IgD-negative memory B cell (primary cell): ENCODE measurements around the gene TTI1. TPM values are rescaled to one million over a fixed set of nuclear protein-coding genes. Genes with fewer than 3 reads are reported as not detected.

Experiments
- H3K27ac Mint-ChIP-seq, 3 donors: one replicate each; pipeline ENCODE4 v1.8.0; 2020 to 2022; ENCODE audit warnings: mild to moderate bottlenecking in 3 of 3, mixed read lengths in 3 of 3, moderate library complexity in 1 of 3
- H3K27me3 Mint-ChIP-seq: one replicate; pipeline ENCODE4 v1.8.0; 2021; ENCODE audit warnings: mixed read lengths
- H3K36me3 Mint-ChIP-seq: one replicate; pipeline ENCODE4 v1.8.0; 2020; ENCODE audit warnings: mild to moderate bottlenecking, mixed read lengths
- H3K4me1 Mint-ChIP-seq, 3 donors: one replicate each; pipeline ENCODE4 v1.8.0; 2020 to 2022; ENCODE audit warnings: mixed read lengths in 3 of 3, mild to moderate bottlenecking in 1 of 3
- H3K4me3 Mint-ChIP-seq, 4 donors: one replicate each; pipeline ENCODE4 v1.8.0; 2020 to 2022; ENCODE audit warnings: mild to moderate bottlenecking in 4 of 4, mixed read lengths in 4 of 4, moderate library complexity in 3 of 4
- H3K9me3 Mint-ChIP-seq, 3 donors: one replicate each; pipeline ENCODE4 v1.8.0; 2020 to 2021; ENCODE audit warnings: mixed read lengths in 3 of 3, mild to moderate bottlenecking in 1 of 3
- polyA plus RNA-seq: library from polyadenylated mRNA; unstranded; fragments of 300-500 nt; fragmentation: Illumina TruSeq; gene quantifications from one replicate; pipeline ENCODE4 v1.2.3, GENCODE V29; 2021

Gene TTI1
- polyA plus RNA-seq, 1 donor from 2014 or later, result 14.4 TPM

DNA sequence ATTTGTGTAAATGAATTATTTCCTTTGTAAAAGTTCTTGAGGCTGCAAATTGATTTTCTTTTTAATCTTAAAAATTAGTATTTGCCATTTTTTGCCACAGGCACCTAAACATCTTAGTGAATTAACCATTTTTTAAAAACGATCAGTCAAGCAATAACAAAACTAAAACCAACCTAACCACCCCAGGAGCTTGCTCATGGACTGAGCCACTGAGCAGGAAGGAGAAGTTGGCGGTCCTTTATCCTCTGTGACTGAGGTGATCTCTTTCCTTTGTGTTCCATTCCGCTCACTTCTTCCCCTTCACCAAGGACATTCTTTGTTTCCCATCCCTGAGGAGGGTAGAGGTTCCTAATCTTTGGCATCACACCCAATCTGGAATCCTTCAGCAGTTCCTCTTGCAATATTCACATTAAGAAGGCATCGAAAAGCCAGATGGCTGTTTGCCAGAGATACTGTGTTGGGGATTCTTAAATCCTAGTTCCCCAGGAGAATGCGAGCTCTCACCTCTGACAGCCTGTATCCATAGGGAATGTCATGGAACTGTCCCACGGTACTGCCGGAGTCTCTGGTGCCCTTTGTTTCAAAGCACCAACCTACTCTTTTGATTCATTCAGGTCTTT lies 30.8 kb upstream of the TTI1 start:
- H3K27ac Mint-ChIP-seq, result no peak overlapping the region
- peaks cover 8% of the 10 kb centered on the region for H3K36me3 Mint-ChIP-seq
- no peaks in the 10 kb centered on the region for H3K9me3 Mint-ChIP-seq
- peaks cover 20 to 29% (median 22%) of the 10 kb centered on the region in 3 donors for H3K4me1 Mint-ChIP-seq
- H3K4me3 Mint-ChIP-seq, result peak overlapping the region in 1 of 4 donors; percentile 44
- no peaks in the 10 kb centered on the region for H3K27me3 Mint-ChIP-seq

DNA sequence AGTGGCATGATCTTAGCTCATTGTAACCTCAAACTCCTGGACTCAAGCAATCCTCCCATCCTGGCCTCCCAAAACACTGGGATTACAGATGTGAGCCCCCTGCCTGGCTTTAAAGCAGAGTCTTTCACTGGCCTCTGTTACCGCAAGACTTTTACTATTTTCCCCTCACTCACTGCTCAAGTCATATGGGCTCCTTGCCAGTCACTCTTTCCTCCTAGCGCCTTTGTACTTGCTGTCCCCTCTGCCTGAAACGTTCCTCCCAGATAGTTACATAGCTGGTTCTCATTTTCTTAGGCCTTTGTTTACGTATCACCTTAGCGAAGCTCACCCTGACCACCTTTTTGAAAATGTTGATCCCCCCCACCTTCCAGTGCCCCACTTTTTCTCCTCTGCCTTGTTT lies 29.6 kb upstream of the TTI1 start:
- H3K4me3 Mint-ChIP-seq, result no peak overlapping the region
- no peak overlapping the region for H3K27ac Mint-ChIP-seq
- peaks cover 8% of the 10 kb centered on the region for H3K36me3 Mint-ChIP-seq
- H3K4me1 Mint-ChIP-seq, result peaks cover 20 to 28% (median 22%) of the 10 kb centered on the region in 3 donors
- H3K9me3 Mint-ChIP-seq, result no peaks in the 10 kb centered on the region
- no peaks in the 10 kb centered on the region for H3K27me3 Mint-ChIP-seq

DNA sequence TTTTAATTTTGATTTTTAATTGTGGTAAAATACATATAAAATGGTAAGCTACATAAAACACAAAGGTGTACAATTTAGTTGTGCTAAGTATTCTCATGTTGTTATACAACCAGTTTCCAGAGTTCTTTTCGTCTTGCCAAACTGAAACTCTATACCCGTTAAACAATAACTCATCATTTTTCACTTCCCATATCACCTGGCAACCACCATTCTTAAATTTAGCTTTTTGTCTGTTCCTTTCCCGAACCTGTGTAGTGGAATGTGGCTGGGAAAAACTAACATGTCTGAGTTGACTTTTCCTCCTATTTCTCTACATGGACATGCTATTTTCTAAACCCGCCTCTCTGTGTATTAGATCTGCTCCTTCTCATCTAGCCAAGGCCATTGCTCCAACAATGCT lies 27.9 kb upstream of the TTI1 start:
- no peak overlapping the region for H3K4me3 Mint-ChIP-seq
- H3K36me3 Mint-ChIP-seq, result peaks cover 5% of the 10 kb centered on the region
- peaks cover 24 to 30% (median 24%) of the 10 kb centered on the region in 3 donors for H3K4me1 Mint-ChIP-seq
- H3K9me3 Mint-ChIP-seq, result no peaks in the 10 kb centered on the region
- H3K27ac Mint-ChIP-seq, result no peak overlapping the region
- H3K27me3 Mint-ChIP-seq, result no peaks in the 10 kb centered on the region

DNA sequence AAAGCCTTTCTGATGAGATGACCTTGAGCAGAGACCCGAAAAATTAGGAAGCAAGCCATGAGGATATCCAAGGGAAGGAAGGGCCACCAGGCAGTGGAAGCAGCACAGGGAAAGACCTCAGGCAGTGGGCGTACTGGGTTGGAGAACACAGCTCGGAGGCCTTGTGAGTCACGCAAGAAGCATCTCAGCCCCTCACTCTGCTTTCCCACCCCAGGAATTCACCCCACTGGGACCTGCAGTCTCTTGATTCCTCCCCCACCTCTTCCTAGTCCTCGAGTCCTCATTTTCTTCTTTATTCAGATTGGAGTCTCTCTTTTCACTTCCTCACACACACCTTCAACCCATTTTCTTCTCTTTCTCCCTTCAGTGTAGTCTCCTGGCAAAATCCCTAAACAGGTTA lies 27.3 kb upstream of the TTI1 start:
- Mint-ChIP-seq H3K4me1 (peaks cover 19 to 24% (median 23%) of the 10 kb centered on the region in 3 donors), H3K9me3 (no peaks in the 10 kb centered on the region), H3K27ac (peak overlapping the region in 1 of 3 donors; percentile 73), H3K27me3 (no peaks in the 10 kb centered on the region), H3K4me3 (no peak overlapping the region), H3K36me3 (peaks cover 5% of the 10 kb centered on the region)

DNA sequence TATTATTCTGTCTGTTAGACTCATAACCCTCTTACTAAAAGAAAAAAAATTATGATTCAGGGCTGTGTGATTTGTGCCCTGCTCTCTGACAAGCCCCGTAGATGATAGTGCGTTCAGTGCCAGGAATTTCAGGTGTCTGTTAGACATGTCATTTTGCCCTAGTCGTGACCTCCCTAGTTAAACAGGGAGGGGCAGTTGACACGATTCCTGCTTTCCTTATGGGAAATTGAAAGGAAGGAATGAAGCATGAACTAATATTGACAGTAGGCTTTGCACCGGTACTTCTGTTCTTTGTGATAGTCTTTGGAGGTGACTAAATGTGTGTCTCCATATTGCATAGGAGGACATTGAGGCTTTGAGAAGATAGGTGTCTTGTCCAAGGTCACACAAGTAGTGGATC lies 26.6 kb upstream of the TTI1 start:
- Mint-ChIP-seq H3K27me3 (no peaks in the 10 kb centered on the region), H3K27ac (peak overlapping the region in 1 of 3 donors; percentile 73), H3K4me3 (no peak overlapping the region), H3K9me3 (no peaks in the 10 kb centered on the region), H3K36me3 (peaks cover 5% of the 10 kb centered on the region), H3K4me1 (peaks cover 17 to 18% (median 17%) of the 10 kb centered on the region in 3 donors)

DNA sequence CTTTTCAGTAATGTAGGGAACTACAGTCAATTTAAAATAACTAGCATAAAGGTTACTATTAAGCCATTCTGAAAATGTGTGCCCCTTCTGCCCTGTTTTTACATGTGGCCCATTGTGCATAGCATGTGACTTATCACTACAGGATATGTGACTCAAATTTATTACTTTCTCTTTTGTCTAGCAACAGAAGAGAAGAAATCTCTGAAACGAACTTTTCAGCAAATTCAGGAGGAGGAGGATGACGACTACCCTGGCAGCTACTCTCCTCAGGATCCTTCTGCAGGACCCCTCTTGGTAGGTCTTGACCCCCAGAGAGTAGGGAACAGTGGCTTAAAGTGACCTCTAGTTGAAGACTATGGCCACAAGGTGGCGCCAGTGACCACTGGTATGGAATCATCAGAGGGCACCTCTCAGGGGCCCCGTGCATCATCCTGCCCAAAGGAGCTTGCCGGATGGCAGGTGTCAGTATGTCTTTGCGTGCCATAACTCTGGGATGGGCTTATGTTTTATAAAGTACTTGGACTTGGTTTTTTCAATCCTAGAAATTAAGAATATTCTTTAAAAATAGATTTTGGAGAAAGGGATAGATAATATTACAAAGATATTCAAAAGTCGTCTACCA lies 24.2 kb upstream of the TTI1 start:
- Mint-ChIP-seq H3K4me3 (no peak overlapping the region), H3K4me1 (peaks cover 8 to 16% (median 15%) of the 10 kb centered on the region in 3 donors), H3K36me3 (peaks cover 5% of the 10 kb centered on the region), H3K27ac (peak overlapping the region; percentile 18 to 83 (median 78)), H3K9me3 (no peaks in the 10 kb centered on the region), H3K27me3 (no peaks in the 10 kb centered on the region)

DNA sequence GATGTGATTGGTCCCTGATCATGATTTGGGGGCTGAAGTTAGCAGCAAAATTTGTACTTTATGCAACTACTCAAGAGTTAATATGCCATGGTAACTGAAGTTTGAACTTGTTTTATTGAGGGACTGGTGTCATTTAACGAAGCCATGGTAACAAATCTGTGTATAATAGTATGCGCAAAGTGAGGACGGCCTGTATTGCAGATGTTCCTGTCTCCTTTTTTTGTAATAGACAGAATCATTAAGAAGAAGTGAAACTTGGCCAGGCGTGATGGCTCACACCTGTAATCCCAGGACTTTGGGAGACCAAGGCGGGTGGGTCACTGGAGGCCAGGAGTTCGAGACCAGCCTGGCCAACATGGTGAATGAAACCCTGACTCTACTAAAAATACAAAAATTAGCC lies 22.6 kb upstream of the TTI1 start:
- no peaks in the 10 kb centered on the region for H3K9me3 Mint-ChIP-seq
- peak overlapping the region in 1 of 3 donors; percentile 87 for H3K27ac Mint-ChIP-seq
- H3K36me3 Mint-ChIP-seq, result peaks cover 5% of the 10 kb centered on the region
- H3K27me3 Mint-ChIP-seq, result no peaks in the 10 kb centered on the region
- H3K4me3 Mint-ChIP-seq, result no peak overlapping the region
- H3K4me1 Mint-ChIP-seq, result peaks cover 14 to 18% (median 15%) of the 10 kb centered on the region in 3 donors

DNA sequence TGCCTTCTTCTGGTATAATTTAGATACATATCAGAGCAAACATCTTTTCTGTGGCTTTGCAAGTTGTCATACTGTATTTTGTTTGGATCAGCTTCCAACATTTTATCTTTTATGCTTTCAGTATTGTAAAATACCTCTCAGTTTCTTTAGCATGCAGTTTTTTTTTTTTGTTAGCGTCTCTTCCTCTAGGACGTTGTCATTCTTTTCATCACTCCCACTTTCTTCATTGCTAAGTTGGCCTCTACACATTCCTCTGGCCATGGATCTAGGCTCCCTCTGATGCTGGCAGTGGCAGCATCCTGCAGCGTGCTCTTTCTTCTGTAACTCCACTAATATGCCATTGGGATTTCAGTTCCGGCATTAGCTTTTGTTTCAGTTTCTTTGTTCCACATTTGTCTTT lies 22.0 kb upstream of the TTI1 start:
- Mint-ChIP-seq H3K27me3 (no peaks in the 10 kb centered on the region), H3K4me3 (no peak overlapping the region), H3K4me1 (peaks cover 14 to 17% (median 15%) of the 10 kb centered on the region in 3 donors), H3K9me3 (no peaks in the 10 kb centered on the region), H3K36me3 (peaks cover 3% of the 10 kb centered on the region), H3K27ac (peak overlapping the region in 1 of 3 donors; percentile 87)

DNA sequence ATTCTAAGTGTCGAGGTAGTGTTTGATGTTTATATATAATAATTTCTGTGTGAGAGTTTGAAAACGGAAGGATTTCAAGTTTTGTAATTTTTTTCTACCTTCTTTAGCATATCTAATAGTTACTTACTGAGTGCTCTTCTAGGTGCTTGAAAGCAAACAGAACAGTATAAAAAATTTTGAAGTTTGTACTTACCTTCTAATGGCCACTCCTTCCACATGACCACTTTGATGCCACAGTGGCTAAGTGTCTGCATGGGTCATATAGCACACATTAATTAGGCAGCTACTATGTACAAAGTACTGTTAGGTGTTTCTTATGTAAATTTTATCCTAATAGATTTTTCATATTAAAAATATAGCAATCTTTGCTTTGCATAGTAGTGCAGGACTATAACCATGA lies 21.4 kb upstream of the TTI1 start:
- H3K27ac Mint-ChIP-seq, result no peak overlapping the region
- H3K36me3 Mint-ChIP-seq, result peaks cover 3% of the 10 kb centered on the region
- peaks cover 14 to 20% (median 17%) of the 10 kb centered on the region in 3 donors for H3K4me1 Mint-ChIP-seq
- no peak overlapping the region for H3K4me3 Mint-ChIP-seq
- H3K27me3 Mint-ChIP-seq, result no peaks in the 10 kb centered on the region
- no peaks in the 10 kb centered on the region for H3K9me3 Mint-ChIP-seq

DNA sequence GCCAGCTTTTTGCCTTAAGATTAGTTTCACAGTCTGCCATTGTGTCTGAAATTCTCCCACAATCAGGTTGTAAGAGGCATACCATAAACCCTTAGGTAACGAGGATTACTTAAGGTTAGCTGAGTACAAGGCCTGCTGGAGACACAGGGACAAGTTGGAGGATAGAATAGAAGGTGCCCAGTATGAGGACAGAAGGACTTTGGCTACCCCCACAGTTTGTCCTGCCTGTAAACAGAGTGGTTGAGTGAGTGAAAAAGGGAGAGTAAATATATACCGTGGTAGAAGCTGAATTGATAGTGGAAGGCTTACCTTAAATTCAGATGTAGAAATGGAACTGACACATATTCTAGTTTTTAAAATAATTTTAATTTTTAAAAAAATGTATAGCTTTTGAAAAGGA lies 19.6 kb upstream of the TTI1 start:
- Mint-ChIP-seq H3K36me3 (peaks cover 3% of the 10 kb centered on the region), H3K27ac (no peak overlapping the region), H3K9me3 (no peaks in the 10 kb centered on the region), H3K4me3 (no peak overlapping the region), H3K27me3 (no peaks in the 10 kb centered on the region), H3K4me1 (peaks cover 14 to 20% (median 18%) of the 10 kb centered on the region in 3 donors)

DNA sequence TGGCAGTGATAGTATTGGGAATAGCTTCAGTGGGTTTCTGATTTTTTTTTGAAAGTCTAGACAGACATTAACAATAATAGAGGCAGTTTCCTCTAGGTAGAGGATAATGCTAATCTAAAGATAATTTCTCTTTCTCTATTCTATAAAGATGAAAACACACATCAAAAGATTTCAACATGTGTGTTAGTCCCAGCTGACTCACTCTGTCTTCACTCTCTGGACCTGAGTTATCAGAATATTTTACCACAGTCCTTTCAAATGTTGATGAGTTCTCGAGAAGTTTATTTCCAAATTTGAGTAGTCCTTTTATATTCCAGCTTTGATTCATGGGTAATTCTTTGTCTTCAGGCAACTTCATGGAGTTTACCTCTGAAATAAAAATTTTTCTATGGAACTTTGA lies 17.4 kb upstream of the TTI1 start:
- no peaks in the 10 kb centered on the region for H3K36me3 Mint-ChIP-seq
- H3K9me3 Mint-ChIP-seq, result no peaks in the 10 kb centered on the region
- H3K4me1 Mint-ChIP-seq, result peaks cover 6 to 15% (median 14%) of the 10 kb centered on the region in 3 donors
- no peak overlapping the region for H3K4me3 Mint-ChIP-seq
- no peak overlapping the region for H3K27ac Mint-ChIP-seq
- no peaks in the 10 kb centered on the region for H3K27me3 Mint-ChIP-seq

DNA sequence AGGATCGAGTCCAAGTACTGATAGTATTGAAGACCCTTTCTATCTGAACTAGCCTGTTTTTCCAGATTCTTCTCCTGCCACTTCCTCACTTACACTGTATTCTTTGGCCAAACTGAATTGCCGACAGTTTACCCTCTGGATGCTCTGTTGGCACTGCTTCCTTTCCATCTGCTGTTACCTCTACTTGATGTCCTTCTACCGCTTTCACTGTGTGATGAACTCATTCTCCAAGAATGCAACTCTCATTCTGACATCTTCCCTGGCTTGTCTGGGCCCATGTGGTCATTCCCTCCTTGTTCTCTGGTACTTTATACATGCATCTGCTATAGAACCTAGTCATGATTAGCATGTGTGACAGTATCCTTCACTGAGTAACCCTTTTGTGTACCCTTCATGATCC lies 16.5 kb upstream of the TTI1 start:
- Mint-ChIP-seq H3K9me3 (no peaks in the 10 kb centered on the region), H3K27me3 (no peaks in the 10 kb centered on the region), H3K4me3 (no peak overlapping the region), H3K27ac (peak overlapping the region in 1 of 3 donors; percentile 50), H3K36me3 (peaks cover under 1% of the 10 kb centered on the region), H3K4me1 (peaks cover 6 to 11% (median 11%) of the 10 kb centered on the region in 3 donors)

DNA sequence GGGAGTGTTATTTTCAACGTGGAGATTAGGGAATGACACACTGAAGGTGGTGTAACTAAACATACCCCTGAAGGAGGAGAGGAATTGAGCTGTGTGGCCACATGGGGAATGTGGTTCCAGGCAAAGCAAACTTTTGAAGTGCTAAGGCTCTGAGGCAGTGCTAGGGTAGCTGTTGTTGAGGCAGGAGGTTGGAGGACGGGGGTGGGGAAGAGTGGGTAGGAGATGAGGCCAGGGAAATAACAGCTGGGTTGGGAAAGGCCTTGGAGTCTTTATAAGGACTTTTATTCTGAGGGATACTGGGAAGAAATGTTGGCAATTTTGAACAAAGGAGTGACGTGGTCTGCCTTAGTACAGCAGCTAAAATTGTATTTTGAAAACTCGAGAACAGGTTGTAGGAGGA lies 13.3 kb upstream of the TTI1 start:
- Mint-ChIP-seq H3K4me3 (no peak overlapping the region), H3K27me3 (no peaks in the 10 kb centered on the region), H3K4me1 (peaks cover 7 to 11% (median 9%) of the 10 kb centered on the region in 3 donors), H3K9me3 (no peaks in the 10 kb centered on the region), H3K27ac (no peak overlapping the region), H3K36me3 (peaks cover 6% of the 10 kb centered on the region)

DNA sequence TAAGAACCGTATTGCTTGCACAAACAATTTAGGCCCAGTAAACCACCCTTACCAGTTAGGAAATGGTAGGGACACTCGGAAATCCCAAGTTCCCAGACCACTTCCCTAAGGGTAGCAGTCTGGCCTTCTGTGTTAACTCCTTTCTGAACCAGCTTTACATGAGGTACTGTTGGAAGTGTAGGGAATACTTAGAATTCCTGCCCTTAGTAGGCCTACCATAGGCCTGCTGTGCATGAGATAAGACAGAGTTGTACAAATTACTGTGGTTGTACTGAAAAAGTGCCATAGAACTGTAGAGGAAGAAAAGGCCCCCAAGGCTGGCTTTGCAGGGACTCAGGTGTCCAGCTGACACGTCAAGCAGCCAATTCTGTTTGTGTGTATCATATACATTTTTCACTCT lies 11.4 kb upstream of the TTI1 start:
- H3K36me3 Mint-ChIP-seq, result peaks cover 6% of the 10 kb centered on the region
- H3K27me3 Mint-ChIP-seq, result no peaks in the 10 kb centered on the region
- H3K4me1 Mint-ChIP-seq, result peaks cover 3 to 17% (median 10%) of the 10 kb centered on the region in 3 donors

DNA sequence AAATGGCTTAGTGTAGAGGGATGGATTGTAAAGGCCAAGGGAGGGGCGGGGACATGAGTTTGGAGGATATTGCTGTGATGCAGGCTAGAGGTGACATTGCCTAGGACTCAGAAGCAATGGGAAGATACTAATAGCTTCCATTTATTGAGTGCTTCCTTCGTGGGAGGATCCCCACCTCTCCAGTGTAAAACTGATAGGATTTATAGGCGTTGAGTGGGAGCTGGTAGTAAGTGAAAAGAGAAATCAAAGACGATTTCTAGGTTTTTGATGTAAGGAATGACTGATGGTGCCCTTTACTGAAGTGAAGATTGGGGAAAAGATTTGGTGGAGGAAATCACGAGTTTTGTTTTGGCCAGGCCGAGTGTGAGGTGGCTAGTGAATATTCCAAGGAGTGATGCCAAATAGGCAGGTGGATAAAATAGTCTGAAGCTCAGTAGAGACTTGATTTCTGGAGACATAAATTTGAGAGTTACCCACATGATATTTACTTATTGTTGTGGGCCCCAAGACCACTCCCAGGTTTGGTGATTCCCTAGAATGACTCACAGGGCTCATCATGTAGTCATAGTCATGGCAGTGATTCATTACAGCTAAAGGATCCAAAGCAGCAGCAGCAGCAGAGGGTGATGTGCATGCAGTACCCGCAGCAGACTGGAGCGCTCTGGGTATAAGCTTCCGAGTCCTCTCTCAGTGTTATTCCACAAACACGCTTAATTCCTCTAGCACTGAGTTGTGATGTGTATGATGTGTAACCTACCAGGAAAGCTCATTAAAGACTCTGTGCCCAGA lies 10.4 kb upstream of the TTI1 start:
- peaks cover 6% of the 10 kb centered on the region for H3K36me3 Mint-ChIP-seq
- H3K27me3 Mint-ChIP-seq, result no peaks in the 10 kb centered on the region
- H3K4me1 Mint-ChIP-seq, result peaks cover 3 to 17% (median 8%) of the 10 kb centered on the region in 3 donors
- H3K27ac Mint-ChIP-seq, result no peak overlapping the region
- no peak overlapping the region for H3K4me3 Mint-ChIP-seq
- H3K9me3 Mint-ChIP-seq, result no peaks in the 10 kb centered on the region

More for the DNA sequence above, 11.4 kb upstream of the TTI1 start:
- peak overlapping the region in 1 of 4 donors; percentile 13 for H3K4me3 Mint-ChIP-seq
- H3K27ac Mint-ChIP-seq, result no peak overlapping the region
- no peaks in the 10 kb centered on the region for H3K9me3 Mint-ChIP-seq
